Measurements from ENCODE around the gene SH3BGRL.
"Not testable (repeated sequence)": the region's sequence is repeated elsewhere in the genome, so short reads cannot be mapped to it uniquely, and the experiment has no call there.

The SH3BGRL gene

DNA sequence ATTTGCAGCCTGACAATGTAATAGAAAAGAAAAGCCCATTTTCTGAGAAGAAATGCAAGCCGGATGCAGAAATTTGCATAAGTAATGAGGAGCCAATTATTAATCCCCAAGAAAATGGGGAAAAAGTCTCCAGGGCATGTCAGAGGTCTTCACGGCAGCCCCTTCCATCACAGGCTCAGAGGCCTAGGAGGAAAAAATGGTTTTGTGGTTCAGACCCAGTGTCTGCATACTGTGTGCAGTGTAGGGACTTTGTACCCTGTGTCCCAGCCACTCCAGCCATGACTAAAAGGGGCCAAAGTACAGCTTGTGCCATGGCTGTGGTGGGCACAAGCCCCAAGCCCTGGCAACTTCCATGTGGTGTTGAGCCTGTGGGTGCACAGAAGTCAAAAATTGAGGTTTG is 92.2 kb downstream of the SH3BGRL start:
- no peak for TF ChIP-seq ZNF274 (IDR thresholded peaks at IDR 0.05; ENCODE audit: low read depth, low read length)
- H3K4me3 ChIP-seq (ENCODE audit: low read length), result no peak overlapping the region

- H3K4me3 ChIP-seq (ENCODE audit: low read length), result no peak overlapping the region
- no peak for TF ChIP-seq ZNF274 (IDR thresholded peaks at IDR 0.05; ENCODE audit: low read depth, low read length)
Measured at GRCh38 chrX:81301877-81302276, 100.0 kb downstream of the SH3BGRL start.

DNA sequence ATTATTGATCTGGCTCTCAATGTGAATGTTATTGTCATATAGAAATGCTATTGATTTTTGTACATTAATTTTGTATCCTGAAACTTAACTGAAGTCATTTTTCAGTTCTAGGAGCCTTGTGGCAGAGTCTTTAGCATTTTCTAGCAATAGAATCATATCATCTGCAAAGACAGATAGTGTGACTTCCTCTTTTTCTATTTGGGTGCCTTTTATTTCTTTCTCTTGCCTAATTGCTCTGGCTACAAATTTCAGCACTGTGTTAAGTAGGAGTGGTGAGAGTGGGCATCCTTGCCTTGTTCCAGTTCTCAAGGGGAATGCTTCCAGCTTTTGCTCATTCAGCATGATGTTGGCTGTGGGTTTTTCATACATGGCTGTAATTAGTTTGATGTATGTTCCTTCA is 102.7 kb downstream of the SH3BGRL start:
- no peak for TF ChIP-seq ZNF274 (IDR thresholded peaks at IDR 0.05; ENCODE audit: low read depth, low read length)

GRCh38 chrX:81305240-81305639 is 103.3 kb downstream of the SH3BGRL start:
- no peak overlapping the region for H3K4me3 ChIP-seq (ENCODE audit: low read length)
- no peak for TF ChIP-seq ZNF274 (IDR thresholded peaks at IDR 0.05; ENCODE audit: low read depth, low read length)

More for the DNA sequence above, 102.7 kb downstream of the SH3BGRL start:
- H3K4me3 ChIP-seq (ENCODE audit: low read length), result no peak overlapping the region

DNA sequence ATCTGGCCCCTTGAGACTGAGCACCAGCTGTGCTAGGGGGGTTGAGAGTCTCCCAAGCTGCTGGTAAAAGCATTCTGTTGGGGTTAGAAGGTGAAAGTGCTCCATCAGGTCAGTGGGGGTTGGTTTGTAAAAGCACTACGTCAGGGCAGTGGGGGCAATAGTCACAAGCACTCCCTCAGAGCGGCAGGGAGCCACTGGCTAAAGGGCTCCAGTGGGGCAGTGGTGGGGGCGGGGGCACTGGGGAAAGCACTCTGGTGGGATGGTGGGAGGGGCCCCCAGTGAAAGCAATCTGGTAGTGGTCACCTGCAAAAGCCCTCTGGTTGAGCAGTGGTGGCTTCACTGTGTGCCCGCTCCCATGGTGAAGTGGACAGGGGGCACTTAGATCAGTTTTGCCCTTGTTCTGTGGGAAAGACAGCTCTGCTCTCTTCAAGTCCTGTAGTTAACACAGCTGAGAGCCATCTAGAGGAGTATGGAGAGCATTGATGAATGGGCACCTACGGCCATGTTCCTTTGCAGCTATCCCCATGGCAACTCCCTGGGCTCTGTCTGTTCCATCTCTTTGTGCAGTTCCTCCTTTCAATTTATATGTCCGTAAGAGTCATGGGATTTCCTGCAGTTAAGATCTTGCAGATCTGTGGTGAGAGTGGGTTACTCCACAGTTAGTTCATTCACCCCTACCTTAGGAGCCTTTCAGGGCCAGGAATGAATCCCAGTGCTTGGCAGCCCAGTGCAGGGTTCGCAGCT is 106.4 kb downstream of the SH3BGRL start:
- no peak overlapping the region for H3K4me3 ChIP-seq (ENCODE audit: low read length)
- no peak for TF ChIP-seq ZNF274 (IDR thresholded peaks at IDR 0.05; ENCODE audit: low read depth, low read length)

DNA sequence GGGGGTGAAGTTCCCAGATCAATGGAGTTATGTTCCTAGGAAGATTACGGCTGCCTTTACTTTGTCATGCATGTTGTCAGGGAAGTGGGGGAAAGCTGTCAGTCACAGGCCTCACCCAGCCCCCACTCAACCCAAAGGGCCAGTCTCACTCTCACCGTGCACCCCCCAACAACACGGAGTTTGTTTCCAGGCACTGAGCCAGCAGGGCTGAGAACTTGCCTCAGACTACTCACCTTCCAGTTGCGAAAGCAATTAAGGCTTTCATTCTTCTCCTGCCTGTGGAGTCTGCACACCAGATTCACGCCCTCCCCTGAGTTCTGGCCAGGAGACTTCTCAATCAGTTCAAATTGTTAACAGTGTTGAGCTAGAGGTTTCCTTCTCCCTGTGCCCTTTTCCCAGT is 114.3 kb downstream of the SH3BGRL start:
- TF ChIP-seq ZNF274 (IDR thresholded peaks at IDR 0.05; ENCODE audit: low read depth, low read length), result no peak
- no peak overlapping the region for H3K4me3 ChIP-seq (ENCODE audit: low read length)

- H3K4me3 ChIP-seq (ENCODE audit: low read length), result not testable (repeated sequence)
Measured at GRCh38 chrX:81331653-81332052, 129.8 kb downstream of the SH3BGRL start.

DNA sequence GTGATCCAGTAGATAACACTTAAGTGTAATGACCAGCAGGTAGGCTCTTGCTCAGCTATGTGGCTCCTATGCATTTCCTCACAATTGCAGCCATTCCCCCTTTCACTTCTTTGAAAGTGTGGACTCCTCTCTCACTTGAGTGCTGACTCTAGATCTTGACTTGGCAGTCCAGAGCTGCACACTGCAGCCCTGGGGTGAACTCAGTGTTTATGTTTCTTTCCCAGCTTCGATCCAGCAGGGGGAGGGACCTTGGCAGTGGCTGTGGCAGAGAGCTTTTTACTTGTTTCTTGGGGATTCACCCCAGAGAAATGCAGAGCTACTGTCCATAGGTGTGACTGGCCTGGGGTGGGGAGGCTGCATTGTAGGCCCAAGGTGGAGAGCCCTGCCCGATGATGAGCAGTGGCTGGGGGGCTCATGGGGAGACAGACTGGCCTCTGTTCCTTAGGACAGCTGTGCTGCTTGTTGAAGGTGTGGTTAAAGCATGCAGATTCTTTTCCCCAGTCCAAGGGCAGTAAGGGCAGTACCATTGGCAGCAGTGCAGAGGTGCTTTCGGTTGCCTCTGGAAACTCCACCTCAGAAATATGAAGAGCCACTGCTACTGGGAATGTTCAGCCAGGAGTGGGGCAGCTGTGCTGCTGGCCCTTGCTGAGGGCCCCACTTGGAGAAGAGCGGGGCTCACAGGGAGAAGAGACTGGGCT is 134.7 kb downstream of the SH3BGRL start:
- no peak overlapping the region for H3K4me3 ChIP-seq (ENCODE audit: low read length)
- no peak for TF ChIP-seq ZNF274 (IDR thresholded peaks at IDR 0.05; ENCODE audit: low read depth, low read length)

DNA sequence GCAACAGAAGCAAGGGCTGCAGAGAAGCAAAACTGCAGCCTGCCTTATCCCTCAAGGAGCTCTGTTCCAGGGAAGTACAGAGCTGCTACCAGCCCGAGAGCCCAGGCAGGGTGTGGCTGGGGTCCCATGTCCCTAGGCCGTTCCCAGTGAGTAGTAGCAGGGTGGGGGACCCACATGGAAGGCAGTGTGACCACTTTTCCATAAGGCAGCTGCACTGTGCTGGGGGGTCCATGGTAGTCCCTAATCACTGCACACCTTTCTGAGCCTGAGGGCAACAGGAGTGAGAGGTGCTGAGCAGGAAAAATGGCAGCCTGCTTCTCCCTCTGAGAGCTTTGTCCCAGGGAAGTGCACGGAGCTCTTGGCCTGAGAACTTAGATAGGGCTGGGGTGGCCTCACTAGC is 135.9 kb downstream of the SH3BGRL start:
- no peak overlapping the region for H3K4me3 ChIP-seq (ENCODE audit: low read length)
- no peak for TF ChIP-seq ZNF274 (IDR thresholded peaks at IDR 0.05; ENCODE audit: low read depth, low read length)

GRCh38 chrX:81338924-81339323 is 137.0 kb downstream of the SH3BGRL start:
- H3K4me3 ChIP-seq (ENCODE audit: low read length), result no peak overlapping the region
- no peak for TF ChIP-seq ZNF274 (IDR thresholded peaks at IDR 0.05; ENCODE audit: low read depth, low read length)

- H3K4me3 ChIP-seq (ENCODE audit: low read length), result not testable (repeated sequence)
Measured at GRCh38 chrX:81345296-81345695, 143.4 kb downstream of the SH3BGRL start.
